Progenitor cell of endocrine pancreas (in vitro differentiated cells): ENCODE data around the gene C9orf72. TPM values are rescaled to one million over a fixed set of nuclear protein-coding genes. Genes with fewer than 3 reads are reported as not detected.
"Not testable (repeated sequence)": the region's sequence is repeated elsewhere in the genome, so short reads cannot be mapped to it uniquely, and the experiment has no call there.

ENCODE experiments used
- DNase-seq: peaks from one replicate; pipeline ENCODE4 v3.0.0; 2021; ENCODE audit warnings: low spot score; ENCODE audit not compliant: unreplicated experiment
- H3K27ac Mint-ChIP-seq: 2 replicates; pipeline ENCODE4 v1.8.0; 2021; ENCODE audit warnings: mild to moderate bottlenecking, moderate library complexity, mixed read lengths
- H3K27me3 Mint-ChIP-seq: 2 replicates; pipeline ENCODE4 v1.8.0; 2021; ENCODE audit warnings: mixed read lengths
- H3K36me3 Mint-ChIP-seq: 2 replicates; pipeline ENCODE4 v1.8.0; 2022; ENCODE audit warnings: mixed read lengths; ENCODE audit not compliant: insufficient read depth
- H3K4me1 Mint-ChIP-seq: 2 replicates; pipeline ENCODE4 v1.8.0; 2021; ENCODE audit warnings: low read depth, mixed read lengths
- H3K4me3 Mint-ChIP-seq: 2 replicates; pipeline ENCODE4 v1.8.0; 2021; ENCODE audit warnings: low read depth, mild to moderate bottlenecking, moderate library complexity, mixed read lengths
- H3K9me3 Mint-ChIP-seq: 2 replicates; pipeline ENCODE4 v1.8.0; 2021; ENCODE audit warnings: low read depth, mixed read lengths
- long read RNA-seq: library from polyadenylated mRNA; unstranded; transcript quantifications from one replicate; pipeline ENCODE4 v2.0.0, GENCODE V29; 2020
- total RNA-seq: library from RNA; stranded (reverse); gene quantifications from 2 replicates; pipeline ENCODE4 v1.2.1, GENCODE V29; 2021
- TF ChIP-seq, protein P1 (sequence below): fragments of 200-600 bp; sonication (generic); IDR thresholded peaks from one replicate; pipeline ENCODE4 v1.5.0; 2021; ENCODE audit warnings: antibody characterized with exemption, mild to moderate bottlenecking; ENCODE audit not compliant: unreplicated experiment

Gene C9orf72
- 18.6 and 23.4 TPM in 2 replicates for total RNA-seq
- long read RNA-seq, transcript C9orf72-203 (11 exons, 3,200 nt): major isoform, 14 of 45 reads
- long read RNA-seq, transcript C9orf72-206 (11 exons, 3,339 nt): minor isoform, 6 of 45 reads
- long read RNA-seq, partial matches to known transcripts: 16 of 45 reads
- long read RNA-seq, other reads (novel, unspliced or antisense): 9 of 45 reads

DNA sequence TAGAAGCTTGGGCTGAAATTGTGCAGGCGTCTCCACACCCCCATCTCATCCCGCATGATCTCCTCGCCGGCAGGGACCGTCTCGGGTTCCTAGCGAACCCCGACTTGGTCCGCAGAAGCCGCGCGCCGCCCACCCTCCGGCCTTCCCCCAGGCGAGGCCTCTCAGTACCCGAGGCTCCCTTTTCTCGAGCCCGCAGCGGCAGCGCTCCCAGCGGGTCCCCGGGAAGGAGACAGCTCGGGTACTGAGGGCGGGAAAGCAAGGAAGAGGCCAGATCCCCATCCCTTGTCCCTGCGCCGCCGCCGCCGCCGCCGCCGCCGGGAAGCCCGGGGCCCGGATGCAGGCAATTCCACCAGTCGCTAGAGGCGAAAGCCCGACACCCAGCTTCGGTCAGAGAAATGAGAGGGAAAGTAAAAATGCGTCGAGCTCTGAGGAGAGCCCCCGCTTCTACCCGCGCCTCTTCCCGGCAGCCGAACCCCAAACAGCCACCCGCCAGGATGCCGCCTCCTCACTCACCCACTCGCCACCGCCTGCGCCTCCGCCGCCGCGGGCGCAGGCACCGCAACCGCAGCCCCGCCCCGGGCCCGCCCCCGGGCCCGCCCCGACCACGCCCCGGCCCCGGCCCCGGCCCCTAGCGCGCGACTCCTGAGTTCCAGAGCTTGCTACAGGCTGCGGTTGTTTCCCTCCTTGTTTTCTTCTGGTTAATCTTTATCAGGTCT is at the start of gene C9orf72:
TSS of gene C9orf72 (minus strand) at position 564 of the 716 bp plus-strand sequence. CDS start 6,361 bp downstream, outside the sequence.
- H3K36me3 Mint-ChIP-seq: peaks cover 1% of the 10 kb centered on the region
- no peaks in the 10 kb centered on the region for H3K27me3 Mint-ChIP-seq
- DNase-seq: peak; percentile 49
- peaks cover 2% of the 10 kb centered on the region for H3K9me3 Mint-ChIP-seq
- peak within 1 kb of the TSS; percentile 98 for H3K4me3 Mint-ChIP-seq
- H3K4me1 Mint-ChIP-seq: peaks cover 15% of the 10 kb centered on the region
- H3K27ac Mint-ChIP-seq: peak within 1 kb of the TSS; percentile 100
- TF ChIP-seq, protein P1, sequence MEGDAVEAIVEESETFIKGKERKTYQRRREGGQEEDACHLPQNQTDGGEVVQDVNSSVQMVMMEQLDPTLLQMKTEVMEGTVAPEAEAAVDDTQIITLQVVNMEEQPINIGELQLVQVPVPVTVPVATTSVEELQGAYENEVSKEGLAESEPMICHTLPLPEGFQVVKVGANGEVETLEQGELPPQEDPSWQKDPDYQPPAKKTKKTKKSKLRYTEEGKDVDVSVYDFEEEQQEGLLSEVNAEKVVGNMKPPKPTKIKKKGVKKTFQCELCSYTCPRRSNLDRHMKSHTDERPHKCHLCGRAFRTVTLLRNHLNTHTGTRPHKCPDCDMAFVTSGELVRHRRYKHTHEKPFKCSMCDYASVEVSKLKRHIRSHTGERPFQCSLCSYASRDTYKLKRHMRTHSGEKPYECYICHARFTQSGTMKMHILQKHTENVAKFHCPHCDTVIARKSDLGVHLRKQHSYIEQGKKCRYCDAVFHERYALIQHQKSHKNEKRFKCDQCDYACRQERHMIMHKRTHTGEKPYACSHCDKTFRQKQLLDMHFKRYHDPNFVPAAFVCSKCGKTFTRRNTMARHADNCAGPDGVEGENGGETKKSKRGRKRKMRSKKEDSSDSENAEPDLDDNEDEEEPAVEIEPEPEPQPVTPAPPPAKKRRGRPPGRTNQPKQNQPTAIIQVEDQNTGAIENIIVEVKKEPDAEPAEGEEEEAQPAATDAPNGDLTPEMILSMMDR: peak; percentile 13

DNA sequence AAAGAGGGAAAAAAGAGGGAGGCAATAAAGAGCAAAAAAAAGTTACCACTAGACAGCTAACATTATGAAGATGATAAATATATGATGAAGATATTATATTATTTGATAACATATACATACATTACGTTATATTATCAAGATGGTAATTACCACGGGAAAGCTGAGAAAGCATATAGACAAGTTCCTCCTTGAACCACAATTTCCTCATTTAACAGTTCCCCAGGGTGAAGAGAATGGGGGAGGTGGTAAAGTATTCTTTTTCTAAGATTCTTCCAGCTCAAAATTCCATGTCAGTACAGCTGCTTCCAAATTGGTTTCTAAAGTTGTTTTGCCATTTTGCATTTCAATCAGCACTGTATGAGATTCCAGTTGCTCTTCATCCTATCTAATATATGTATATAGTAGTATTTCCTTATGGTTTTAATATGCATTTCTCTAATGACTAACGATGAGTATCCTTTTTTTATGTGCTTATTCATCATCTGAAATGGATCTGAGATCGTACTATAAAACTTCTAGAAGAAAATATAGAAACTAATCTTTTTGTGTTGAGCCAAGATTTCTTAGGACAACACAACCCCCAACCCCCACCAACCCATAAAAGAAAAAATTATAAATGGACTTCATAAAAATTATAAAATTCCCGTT is 49.5 kb upstream of the C9orf72 start:
- H3K27ac Mint-ChIP-seq: no peak overlapping the region
- no peak overlapping the region for H3K4me3 Mint-ChIP-seq
- H3K4me1 Mint-ChIP-seq: peaks cover 17% of the 10 kb centered on the region
- no peak for DNase-seq
- H3K27me3 Mint-ChIP-seq: no peaks in the 10 kb centered on the region
- no peaks in the 10 kb centered on the region for H3K36me3 Mint-ChIP-seq
- H3K9me3 Mint-ChIP-seq: peaks cover 2% of the 10 kb centered on the region
- TF ChIP-seq, protein P1: no peak

DNA sequence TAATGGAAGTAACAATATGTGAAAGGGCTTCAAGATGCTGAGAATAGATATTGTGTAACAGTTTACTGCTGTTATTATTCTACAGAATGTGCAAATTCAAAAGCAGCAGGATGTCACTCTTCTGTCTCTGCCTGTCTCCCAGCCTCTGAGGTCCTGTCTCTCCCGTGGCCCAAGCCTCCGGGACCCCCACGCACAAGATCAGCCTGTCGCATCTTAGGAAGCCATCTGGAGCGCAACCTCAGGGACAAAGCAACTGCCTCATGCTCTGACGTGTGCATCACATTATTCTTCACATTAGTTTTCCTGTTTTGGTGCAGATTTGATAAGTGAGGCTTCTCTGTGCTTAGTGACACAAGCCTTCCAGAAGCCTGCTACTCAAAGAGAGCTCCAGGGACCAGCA is 46.5 kb upstream of the C9orf72 start:
- Mint-ChIP-seq H3K4me3 (no peak overlapping the region), H3K27ac (no peak overlapping the region), H3K9me3 (peaks cover 2% of the 10 kb centered on the region), H3K4me1 (no peaks in the 10 kb centered on the region), H3K36me3 (no peaks in the 10 kb centered on the region), H3K27me3 (no peaks in the 10 kb centered on the region)
- TF ChIP-seq, protein P1: no peak
- no peak for DNase-seq

- H3K4me1 Mint-ChIP-seq: no peaks in the 10 kb centered on the region
- TF ChIP-seq, protein P1: no peak
- H3K27ac Mint-ChIP-seq: no peak overlapping the region
- H3K9me3 Mint-ChIP-seq: no peaks in the 10 kb centered on the region
- no peaks in the 10 kb centered on the region for H3K27me3 Mint-ChIP-seq
- H3K4me3 Mint-ChIP-seq: no peak overlapping the region
- DNase-seq: no peak
- H3K36me3 Mint-ChIP-seq: no peaks in the 10 kb centered on the region
Observed at GRCh38 chr9:27618066-27618465, 44.8 kb upstream of the C9orf72 start.

DNA sequence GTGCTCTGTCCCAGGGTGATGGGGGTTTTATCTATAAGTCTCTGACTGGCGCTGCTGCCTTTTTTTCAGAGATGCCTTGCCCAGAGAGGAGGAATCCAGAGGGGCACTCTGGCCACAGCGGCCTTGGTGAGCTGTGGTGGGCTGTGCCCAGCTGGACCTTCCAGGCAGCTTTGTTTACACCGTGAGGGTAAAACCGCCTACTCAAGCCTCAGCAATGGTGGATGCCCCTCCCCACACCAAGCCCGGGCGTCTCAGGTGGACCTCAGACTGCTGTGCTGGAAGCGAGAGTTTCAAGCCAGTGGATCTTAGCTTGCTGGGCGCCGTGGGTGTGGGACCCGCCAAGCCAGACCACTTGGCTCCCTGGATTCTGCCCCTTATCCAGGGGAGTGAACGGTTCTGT is 41.3 kb upstream of the C9orf72 start:
- no peak for DNase-seq
- Mint-ChIP-seq H3K9me3 (no peaks in the 10 kb centered on the region), H3K4me1 (no peaks in the 10 kb centered on the region), H3K4me3 (no peak overlapping the region), H3K27ac (no peak overlapping the region), H3K27me3 (peaks cover 8% of the 10 kb centered on the region), H3K36me3 (no peaks in the 10 kb centered on the region)
- TF ChIP-seq, protein P1: no peak

DNA sequence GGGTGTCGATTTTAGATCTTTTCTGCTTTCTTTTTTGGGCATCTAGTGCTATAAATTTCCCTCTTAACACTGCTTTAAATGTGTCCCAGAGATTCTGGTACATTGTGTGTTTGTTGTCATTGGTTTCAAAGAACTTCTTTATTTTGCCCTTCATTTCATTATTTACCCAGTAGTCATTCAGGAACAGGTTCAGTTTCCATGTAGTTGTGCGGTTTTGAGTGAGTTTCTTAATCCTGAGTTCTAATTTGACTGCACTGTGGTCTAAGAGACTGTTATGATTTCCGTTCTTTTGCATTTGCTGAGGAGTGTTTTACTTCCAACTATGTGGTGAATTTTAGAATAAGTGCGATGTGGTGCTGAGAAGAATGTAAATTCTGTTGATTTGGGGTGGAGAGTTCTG is 38.8 kb upstream of the C9orf72 start:
- not testable (repeated sequence) for H3K36me3 Mint-ChIP-seq, H3K4me3 Mint-ChIP-seq, H3K4me1 Mint-ChIP-seq, DNase-seq, H3K9me3 Mint-ChIP-seq, H3K27me3 Mint-ChIP-seq, H3K27ac Mint-ChIP-seq
